Measurements from ENCODE around the gene AIG1. TPM values are rescaled to one million over a fixed set of nuclear protein-coding genes. Genes with fewer than 3 reads are reported as not detected.
"Not testable (repeated sequence)": the region's sequence is repeated elsewhere in the genome, so short reads cannot be mapped to it uniquely, and the experiment has no call there.

The AIG1 gene
- total RNA-seq, 2 experiments from 2014 or later, result 7.4 to 8.4 TPM

DNA sequence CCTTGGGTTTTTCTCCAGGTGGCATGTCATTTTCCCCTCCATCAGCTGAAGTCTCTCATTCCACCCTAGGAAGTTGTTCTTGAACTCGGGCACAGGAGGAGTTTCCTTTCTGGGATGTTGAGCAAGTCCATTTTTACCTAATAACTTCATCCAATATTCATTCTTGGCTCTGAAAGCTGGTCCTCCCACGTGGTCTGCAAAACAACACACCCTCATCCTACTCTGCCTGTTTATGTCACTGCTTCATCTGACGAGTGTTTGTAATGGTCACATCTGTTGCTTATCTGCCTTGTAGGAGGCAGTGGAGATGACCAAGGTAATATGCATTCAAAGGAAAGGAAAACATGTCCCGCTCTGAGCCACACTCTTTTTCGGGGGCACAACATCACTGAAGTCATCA is 41.7 kb upstream of the AIG1 start:
- no peaks in the 10 kb centered on the region for H3K36me3 ChIP-seq (ENCODE audit: insufficient read depth, low read length)
- ChIA-PET POLR2A (no interaction called here), CTCF (no interaction called here)
- H3K27me3 ChIP-seq (ENCODE audit: control insufficient read depth in 1 of 2, insufficient read depth in 2 of 2, low read length in 2 of 2), result no peaks in the 10 kb centered on the region
- Mint-ChIP-seq H3K36me3 (ENCODE audit: low read depth) (no peaks in the 10 kb centered on the region), H3K4me1 (ENCODE audit: low read depth) (no peaks in the 10 kb centered on the region), H3K9me3 (peaks cover 4% of the 10 kb centered on the region), H3K27ac (no peak overlapping the region), H3K27me3 (no peaks in the 10 kb centered on the region), H3K4me3 (no peak overlapping the region)
- intact Hi-C loops (cut with DNase I, micrococcal nuclease), result no loop called here
- ATAC-seq (ENCODE audit: poor library complexity), result no peak
- no peaks in the 10 kb centered on the region for H3K9me3 ChIP-seq (ENCODE audit: control insufficient read depth in 1 of 2, insufficient read depth in 1 of 2, low read length in 2 of 2)
- TF ChIP-seq, protein P1, sequence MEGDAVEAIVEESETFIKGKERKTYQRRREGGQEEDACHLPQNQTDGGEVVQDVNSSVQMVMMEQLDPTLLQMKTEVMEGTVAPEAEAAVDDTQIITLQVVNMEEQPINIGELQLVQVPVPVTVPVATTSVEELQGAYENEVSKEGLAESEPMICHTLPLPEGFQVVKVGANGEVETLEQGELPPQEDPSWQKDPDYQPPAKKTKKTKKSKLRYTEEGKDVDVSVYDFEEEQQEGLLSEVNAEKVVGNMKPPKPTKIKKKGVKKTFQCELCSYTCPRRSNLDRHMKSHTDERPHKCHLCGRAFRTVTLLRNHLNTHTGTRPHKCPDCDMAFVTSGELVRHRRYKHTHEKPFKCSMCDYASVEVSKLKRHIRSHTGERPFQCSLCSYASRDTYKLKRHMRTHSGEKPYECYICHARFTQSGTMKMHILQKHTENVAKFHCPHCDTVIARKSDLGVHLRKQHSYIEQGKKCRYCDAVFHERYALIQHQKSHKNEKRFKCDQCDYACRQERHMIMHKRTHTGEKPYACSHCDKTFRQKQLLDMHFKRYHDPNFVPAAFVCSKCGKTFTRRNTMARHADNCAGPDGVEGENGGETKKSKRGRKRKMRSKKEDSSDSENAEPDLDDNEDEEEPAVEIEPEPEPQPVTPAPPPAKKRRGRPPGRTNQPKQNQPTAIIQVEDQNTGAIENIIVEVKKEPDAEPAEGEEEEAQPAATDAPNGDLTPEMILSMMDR (IDR thresholded peaks at IDR 0.05), result no peak
- no peak for DNase-seq
- H3K4me1 ChIP-seq (ENCODE audit: insufficient read depth, low read length), result no peaks in the 10 kb centered on the region
- H3K4me3 ChIP-seq (ENCODE audit: low read length), result no peak overlapping the region
- H3K27ac ChIP-seq (ENCODE audit: low read depth in 1 of 2, low read length in 2 of 2), result no peak overlapping the region

DNA sequence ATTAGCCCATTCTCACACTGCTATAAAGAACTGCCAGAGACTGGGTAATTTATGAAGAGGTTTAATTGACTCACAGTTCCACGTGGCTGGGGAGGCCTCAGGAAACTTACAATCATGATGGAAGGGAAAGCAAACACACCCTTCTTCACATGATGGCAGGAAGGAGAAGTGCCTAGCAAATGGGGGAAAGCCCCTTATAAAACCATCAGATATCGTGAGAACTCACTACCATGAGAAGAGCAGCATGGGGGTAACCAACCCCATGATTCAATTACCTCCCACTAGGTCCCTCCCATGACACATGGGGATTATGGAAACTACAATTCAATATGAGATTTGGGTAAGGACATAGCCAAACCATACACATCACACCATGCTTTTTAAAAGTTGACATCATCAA is 39.8 kb upstream of the AIG1 start:
- intact Hi-C loops (cut with DNase I, micrococcal nuclease), result loop anchor here in 1 of 2 experiments (10.0 kb wide), 2 partner anchors 136 to 456 kb away; no protein-coding TSS in a partner anchor
- H3K4me3 Mint-ChIP-seq; H3K9me3 ChIP-seq (ENCODE audit: control insufficient read depth in 1 of 2, insufficient read depth in 1 of 2, low read length in 2 of 2); DNase-seq; H3K36me3 ChIP-seq (ENCODE audit: insufficient read depth, low read length); H3K4me1 ChIP-seq (ENCODE audit: insufficient read depth, low read length); H3K4me1 Mint-ChIP-seq (ENCODE audit: low read depth); H3K9me3 Mint-ChIP-seq; H3K4me3 ChIP-seq (ENCODE audit: low read length); H3K27ac ChIP-seq (ENCODE audit: low read depth in 1 of 2, low read length in 2 of 2); CTCF ChIA-PET; H3K36me3 Mint-ChIP-seq (ENCODE audit: low read depth); H3K27me3 Mint-ChIP-seq; H3K27me3 ChIP-seq (ENCODE audit: control insufficient read depth in 1 of 2, insufficient read depth in 2 of 2, low read length in 2 of 2); POLR2A ChIA-PET; H3K27ac Mint-ChIP-seq; ATAC-seq (ENCODE audit: poor library complexity): not testable (repeated sequence)

DNA sequence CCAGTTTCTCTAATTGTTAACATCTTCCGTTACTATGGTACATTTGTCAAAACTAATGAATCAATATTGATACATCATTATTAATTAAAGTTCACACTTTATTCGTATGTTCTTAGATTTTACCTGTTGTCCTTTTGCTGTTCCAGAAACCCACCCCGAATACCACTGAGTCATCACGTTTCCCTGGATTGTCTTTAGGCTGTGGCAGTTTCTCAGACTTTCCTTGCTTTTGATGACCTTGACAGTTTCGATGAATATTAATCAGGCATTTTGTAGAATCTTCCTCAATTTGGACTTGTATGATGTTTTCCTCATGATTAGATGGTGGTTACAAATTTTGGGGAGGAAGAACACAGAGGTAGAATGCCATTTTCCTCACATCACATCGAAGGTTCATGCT is 39.1 kb upstream of the AIG1 start:
- TF ChIP-seq, protein P1 (IDR thresholded peaks at IDR 0.05), result no peak
- H3K4me3 Mint-ChIP-seq, result no peak overlapping the region
- no peaks in the 10 kb centered on the region for H3K4me1 Mint-ChIP-seq (ENCODE audit: low read depth)
- no peak overlapping the region for H3K27ac ChIP-seq (ENCODE audit: low read depth in 1 of 2, low read length in 2 of 2)
- no peaks in the 10 kb centered on the region for H3K36me3 Mint-ChIP-seq (ENCODE audit: low read depth)
- no peak overlapping the region for H3K4me3 ChIP-seq (ENCODE audit: low read length)
- H3K27ac Mint-ChIP-seq, result no peak overlapping the region
- H3K9me3 ChIP-seq (ENCODE audit: control insufficient read depth in 1 of 2, insufficient read depth in 1 of 2, low read length in 2 of 2), result no peaks in the 10 kb centered on the region
- H3K4me1 ChIP-seq (ENCODE audit: insufficient read depth, low read length), result no peaks in the 10 kb centered on the region
- no peaks in the 10 kb centered on the region for H3K36me3 ChIP-seq (ENCODE audit: insufficient read depth, low read length)
- ATAC-seq (ENCODE audit: poor library complexity), result no peak
- ChIA-PET CTCF (no interaction called here), POLR2A (no interaction called here)
- H3K27me3 Mint-ChIP-seq, result no peaks in the 10 kb centered on the region
- no peak for DNase-seq
- intact Hi-C loops (cut with DNase I, micrococcal nuclease), result loop anchor here in 1 of 2 experiments (10.0 kb wide), 2 partner anchors 137 to 457 kb away; no protein-coding TSS in a partner anchor
- peaks cover 4% of the 10 kb centered on the region for H3K9me3 Mint-ChIP-seq
- no peaks in the 10 kb centered on the region for H3K27me3 ChIP-seq (ENCODE audit: control insufficient read depth in 1 of 2, insufficient read depth in 2 of 2, low read length in 2 of 2)

DNA sequence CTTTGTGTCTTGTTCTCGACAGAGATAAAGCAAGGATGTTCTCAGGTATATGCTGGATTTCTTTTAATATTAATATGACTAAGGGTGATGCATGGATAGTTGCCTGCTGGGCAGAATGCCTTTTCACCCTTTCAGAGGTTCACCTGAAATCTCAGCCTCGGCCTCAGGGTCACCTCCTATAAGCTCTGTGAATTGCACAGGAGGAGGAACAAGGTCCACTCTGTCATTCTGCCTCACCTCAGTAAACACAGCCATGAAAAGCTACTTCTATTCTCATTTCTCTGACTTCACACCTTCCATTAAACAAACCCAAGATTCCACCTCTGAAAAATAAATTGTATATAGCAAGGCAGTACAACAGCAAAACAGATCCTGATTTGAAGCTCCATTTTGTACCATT is 38.1 kb upstream of the AIG1 start:
- H3K4me1 Mint-ChIP-seq (ENCODE audit: low read depth), result no peaks in the 10 kb centered on the region
- H3K36me3 ChIP-seq (ENCODE audit: insufficient read depth, low read length), result no peaks in the 10 kb centered on the region
- no peaks in the 10 kb centered on the region for H3K27me3 ChIP-seq (ENCODE audit: control insufficient read depth in 1 of 2, insufficient read depth in 2 of 2, low read length in 2 of 2)
- TF ChIP-seq, protein P1 (IDR thresholded peaks at IDR 0.05), result no peak
- ChIA-PET POLR2A (no interaction called here), CTCF (interaction anchor here (1.0 to 1.4 kb wide), 2 partner anchors 49 to 70 kb away, joined by 3 read pairs; no protein-coding TSS in a partner anchor)
- DNase-seq, result no peak
- no peak overlapping the region for H3K4me3 ChIP-seq (ENCODE audit: low read length)
- no peak for ATAC-seq (ENCODE audit: poor library complexity)
- no peak overlapping the region for H3K4me3 Mint-ChIP-seq
- H3K27me3 Mint-ChIP-seq, result no peaks in the 10 kb centered on the region
- H3K27ac ChIP-seq (ENCODE audit: low read depth in 1 of 2, low read length in 2 of 2), result no peak overlapping the region
- intact Hi-C loops (cut with DNase I, micrococcal nuclease), result loop anchor here in 1 of 2 experiments (10.0 kb wide), 2 partner anchors 138 to 458 kb away; no protein-coding TSS in a partner anchor
- no peaks in the 10 kb centered on the region for H3K4me1 ChIP-seq (ENCODE audit: insufficient read depth, low read length)
- peaks cover 4% of the 10 kb centered on the region for H3K9me3 Mint-ChIP-seq
- no peaks in the 10 kb centered on the region for H3K36me3 Mint-ChIP-seq (ENCODE audit: low read depth)
- no peaks in the 10 kb centered on the region for H3K9me3 ChIP-seq (ENCODE audit: control insufficient read depth in 1 of 2, insufficient read depth in 1 of 2, low read length in 2 of 2)
- H3K27ac Mint-ChIP-seq, result no peak overlapping the region
